ENCODE data around the gene THSD4. TPM values are rescaled to one million over a fixed set of nuclear protein-coding genes. Genes with fewer than 3 reads are reported as not detected.

THSD4 gene
- total RNA-seq, 2 experiments from 2014 or later = not detected

GRCh38 chr15:71082803-71083202, 32.5 kb upstream of the THSD4 start:
- Histone ChIP-seq H3K9me3 (ENCODE audit: low read length) (no peaks in the 10 kb centered on the region), H3K79me2 (ENCODE audit: insufficient read depth, low read depth, low read length) (no peaks in the 10 kb centered on the region), H4K20me1 (ENCODE audit: insufficient read depth, low read length) (no peaks in the 10 kb centered on the region), H3K36me3 (ENCODE audit: insufficient read depth, low read length) (no peaks in the 10 kb centered on the region), H3K9me2 (ENCODE audit: insufficient read depth, low read length) (no peaks in the 10 kb centered on the region), H3K4me1 (ENCODE audit: insufficient read depth, low read length, poor library complexity, severe bottlenecking) (no peaks in the 10 kb centered on the region), H2AFZ (ENCODE audit: low read length) (no peak overlapping the region), H3K4me3 (ENCODE audit: low read depth, low read length, poor library complexity, severe bottlenecking) (no peak overlapping the region), H3K27ac (ENCODE audit: low read depth, low read length, poor library complexity, severe bottlenecking) (no peak overlapping the region), H3K4me2 (ENCODE audit: low read length) (no peak overlapping the region)
- no peak for DNase-seq (ENCODE audit: low spot score)
- BruUV-seq (replicated peaks) = no TSS peak
- intact Hi-C loops (cut with micrococcal nuclease; ENCODE audit: unreplicated experiment) = no loop called here
- TF ChIP-seq CTCF (conservative IDR thresholded peaks at IDR 0.05; ENCODE audit: low read length) (no peak), EZH2phosphoT487 (IDR thresholded peaks at IDR 0.05; ENCODE audit: borderline replicate concordance, low read depth, low read length) (no peak)
- ChIA-PET CTCF (ENCODE audit: unreplicated experiment) (no interaction called here), POLR2A (no interaction called here)

- H3K27ac ChIP-seq (ENCODE audit: low read depth, low read length, poor library complexity, severe bottlenecking) = no peak overlapping the region
- no TSS peak for BruUV-seq (replicated peaks)
- ChIA-PET POLR2A (interaction anchor here (0.7 kb wide), 1 partner anchor 11 kb away, joined by 4 read pairs; no protein-coding TSS in a partner anchor), CTCF (ENCODE audit: unreplicated experiment) (no interaction called here)
- H3K36me3 ChIP-seq (ENCODE audit: insufficient read depth, low read length) = no peaks in the 10 kb centered on the region
- H3K9me2 ChIP-seq (ENCODE audit: insufficient read depth, low read length) = no peaks in the 10 kb centered on the region
- DNase-seq (ENCODE audit: low spot score) = no peak
- H3K4me1 ChIP-seq (ENCODE audit: insufficient read depth, low read length, poor library complexity, severe bottlenecking) = no peaks in the 10 kb centered on the region
- no peak for TF ChIP-seq EZH2phosphoT487 (IDR thresholded peaks at IDR 0.05; ENCODE audit: borderline replicate concordance, low read depth, low read length)
- TF ChIP-seq CTCF (conservative IDR thresholded peaks at IDR 0.05; ENCODE audit: low read length) = no peak
- H3K4me3 ChIP-seq (ENCODE audit: low read depth, low read length, poor library complexity, severe bottlenecking) = no peak overlapping the region
- H3K4me2 ChIP-seq (ENCODE audit: low read length) = no peak overlapping the region
- H3K9me3 ChIP-seq (ENCODE audit: low read length) = no peaks in the 10 kb centered on the region
- H2AFZ ChIP-seq (ENCODE audit: low read length) = no peak overlapping the region
- no peaks in the 10 kb centered on the region for H4K20me1 ChIP-seq (ENCODE audit: insufficient read depth, low read length)
- H3K79me2 ChIP-seq (ENCODE audit: insufficient read depth, low read depth, low read length) = no peaks in the 10 kb centered on the region
- intact Hi-C loops (cut with micrococcal nuclease; ENCODE audit: unreplicated experiment) = no loop called here
These were observed 31.9 kb upstream of the THSD4 start for GRCh38 chr15:71083349-71083748.

GRCh38 chr15:71084264-71084663, 31.0 kb upstream of the THSD4 start:
- Histone ChIP-seq H3K4me1 (ENCODE audit: insufficient read depth, low read length, poor library complexity, severe bottlenecking) (no peaks in the 10 kb centered on the region), H3K4me3 (ENCODE audit: low read depth, low read length, poor library complexity, severe bottlenecking) (no peak overlapping the region), H3K36me3 (ENCODE audit: insufficient read depth, low read length) (no peaks in the 10 kb centered on the region), H3K4me2 (ENCODE audit: low read length) (no peak overlapping the region), H3K79me2 (ENCODE audit: insufficient read depth, low read depth, low read length) (no peaks in the 10 kb centered on the region), H2AFZ (ENCODE audit: low read length) (no peak overlapping the region), H3K27ac (ENCODE audit: low read depth, low read length, poor library complexity, severe bottlenecking) (no peak overlapping the region), H3K9me3 (ENCODE audit: low read length) (no peaks in the 10 kb centered on the region), H3K9me2 (ENCODE audit: insufficient read depth, low read length) (no peaks in the 10 kb centered on the region), H4K20me1 (ENCODE audit: insufficient read depth, low read length) (no peaks in the 10 kb centered on the region)
- TF ChIP-seq CTCF (conservative IDR thresholded peaks at IDR 0.05; ENCODE audit: low read length) (no peak), EZH2phosphoT487 (IDR thresholded peaks at IDR 0.05; ENCODE audit: borderline replicate concordance, low read depth, low read length) (no peak)
- intact Hi-C loops (cut with micrococcal nuclease; ENCODE audit: unreplicated experiment) = no loop called here
- no peak for DNase-seq (ENCODE audit: low spot score)
- no TSS peak for BruUV-seq (replicated peaks)
- ChIA-PET POLR2A (interaction anchor here (0.7 kb wide), 1 partner anchor 12 kb away, joined by 4 read pairs; no protein-coding TSS in a partner anchor), CTCF (ENCODE audit: unreplicated experiment) (no interaction called here)
